HS-5 (cell line): ENCODE results near the gene RPRM.
"Not testable (repeated sequence)": the region's sequence is repeated elsewhere in the genome, so short reads cannot be mapped to it uniquely, and the experiment has no call there.

Experiments used
- DNase-seq: peaks from one replicate; pipeline ENCODE4 v3.0.0-alpha.2; 2012; ENCODE audit warnings: low read depth

Gene RPRM

DNA sequence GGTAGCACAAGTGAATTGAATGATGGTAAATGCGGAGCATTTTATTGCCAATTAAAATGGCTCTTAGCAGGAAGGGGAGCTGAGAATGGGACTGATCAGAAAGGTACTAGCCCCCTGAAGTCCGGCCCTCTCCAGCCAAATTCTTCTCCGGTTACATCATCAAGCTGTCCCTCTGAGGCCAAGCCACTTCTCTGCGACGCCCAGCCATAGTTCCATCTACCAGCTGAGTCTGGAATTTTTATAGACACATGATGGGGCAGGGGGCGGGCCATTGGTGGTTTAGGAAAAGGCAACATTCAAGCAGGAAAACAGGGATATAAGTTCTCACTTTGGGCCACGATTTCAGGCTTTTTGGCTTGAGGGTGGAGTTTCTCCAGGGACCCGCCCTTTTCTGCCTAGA lies 22.7 kb downstream of the RPRM start:
- no peak for DNase-seq

DNA sequence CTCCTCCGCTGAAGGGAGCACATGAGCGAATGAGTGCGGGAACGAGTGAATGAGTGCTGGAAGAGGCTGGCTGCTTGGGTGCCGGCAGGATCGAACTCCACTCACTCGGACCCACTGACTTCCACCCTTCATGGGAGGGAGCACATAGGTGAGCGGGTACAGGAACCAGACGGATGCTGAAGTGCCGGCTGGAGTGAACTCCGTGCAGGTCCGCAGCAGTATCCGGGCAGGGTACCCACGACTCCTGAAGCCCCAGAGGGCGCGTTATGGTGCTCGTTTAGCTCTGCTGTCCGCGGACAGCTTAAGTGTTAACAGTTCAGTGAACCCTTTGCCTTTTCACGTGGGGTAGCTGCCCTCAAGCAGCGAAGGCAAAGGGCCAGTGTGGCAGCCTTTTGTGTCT lies 23.2 kb downstream of the RPRM start:
- DNase-seq = no peak

DNA sequence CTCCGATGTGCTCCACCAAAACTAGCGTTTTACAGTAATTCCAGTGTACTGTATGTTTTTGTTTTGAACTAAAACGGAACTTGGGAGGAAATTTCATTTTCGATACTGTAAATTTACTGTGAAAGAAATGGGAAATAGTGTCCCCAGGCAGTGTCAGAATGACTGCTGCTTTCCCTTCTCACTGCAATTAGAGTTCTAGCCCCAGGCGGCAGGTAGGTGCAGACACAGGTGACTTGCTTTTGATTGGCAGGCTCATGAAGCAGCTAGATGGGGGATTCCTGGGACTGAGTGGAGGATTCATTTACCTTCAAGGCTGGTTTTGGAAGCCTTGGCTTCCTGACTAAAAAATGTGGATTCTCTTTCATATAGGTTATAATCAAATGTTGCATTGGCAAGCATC lies 27.0 kb downstream of the RPRM start:
- DNase-seq = no peak

DNA sequence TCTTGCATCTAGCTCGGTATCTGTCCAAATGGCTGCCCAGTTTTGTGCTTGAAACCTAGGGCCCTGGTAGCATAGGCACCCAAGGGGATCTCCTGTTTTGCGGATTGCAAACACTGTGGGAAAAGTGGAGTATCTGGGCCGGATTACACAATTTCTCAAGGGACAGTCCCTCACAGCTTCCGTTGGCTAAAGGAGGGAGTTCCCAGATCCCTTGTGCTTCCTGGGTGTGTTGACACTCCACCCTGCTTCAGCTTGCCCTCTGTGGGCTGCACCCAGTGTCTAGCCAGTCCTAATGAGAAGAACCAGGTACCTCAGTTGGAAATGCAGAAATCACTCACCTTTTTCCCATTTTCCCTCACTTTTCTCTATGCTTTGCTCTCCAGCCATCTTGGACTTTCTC lies 35.5 kb downstream of the RPRM start:
- DNase-seq = no peak

DNA sequence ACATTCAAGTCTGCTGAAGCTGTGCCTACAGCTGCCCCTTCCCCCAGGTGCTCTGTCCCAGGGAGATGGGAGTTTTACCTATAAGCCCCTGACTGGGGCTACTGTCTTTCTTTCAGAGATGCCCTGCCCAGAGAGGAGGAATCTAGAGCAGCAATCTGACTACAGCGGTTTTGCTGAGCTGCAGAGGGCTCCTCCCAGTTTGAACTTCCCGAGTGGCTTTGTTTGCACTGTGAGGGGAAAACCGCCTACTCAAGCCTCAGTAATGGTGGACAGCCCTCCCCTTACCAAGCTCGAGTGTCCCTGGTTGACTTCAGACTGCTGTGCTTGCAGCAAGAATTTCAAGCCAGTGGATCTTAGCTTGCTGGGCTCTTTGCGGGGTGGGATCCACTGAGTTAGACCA lies 35.9 kb downstream of the RPRM start:
- not testable (repeated sequence) for DNase-seq

DNA sequence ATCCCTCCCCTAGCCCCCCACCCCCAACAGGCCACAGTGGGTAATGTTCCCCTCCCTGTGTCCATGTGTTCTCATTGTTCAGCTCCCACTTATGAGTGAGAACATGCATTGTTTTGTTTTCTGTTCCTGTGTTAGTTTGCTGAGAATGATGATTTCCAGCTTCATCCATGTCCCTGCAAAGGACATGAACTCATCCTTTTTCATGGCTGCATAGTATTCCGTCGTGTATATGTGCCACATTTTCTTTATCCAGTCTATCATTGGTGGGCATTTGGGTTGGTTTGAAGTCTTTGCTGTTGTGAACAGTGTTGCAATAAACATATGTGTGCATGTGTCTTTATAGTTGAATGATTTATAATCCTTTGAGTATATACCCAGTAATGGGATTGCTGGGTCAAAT lies 38.5 kb downstream of the RPRM start:
- not testable (repeated sequence) for DNase-seq

DNA sequence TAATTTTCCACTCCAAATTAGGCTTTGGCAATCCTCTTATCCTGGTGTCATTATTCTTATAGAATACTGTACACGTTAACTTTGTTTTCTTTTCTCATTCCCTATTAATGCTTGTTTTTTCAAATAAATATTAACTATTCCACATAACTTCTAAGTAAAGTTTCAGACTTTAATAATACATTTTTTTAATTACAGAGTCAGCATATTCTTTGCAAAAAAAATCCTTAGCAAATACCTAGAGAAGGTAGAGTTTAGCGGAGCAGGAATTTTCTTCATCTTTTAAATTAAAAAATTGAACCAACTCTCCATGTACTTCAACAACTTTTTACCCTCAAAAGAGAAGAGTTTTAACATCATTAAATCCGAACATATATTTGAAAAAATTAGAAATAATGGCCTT lies 45.2 kb downstream of the RPRM start:
- no peak for DNase-seq

DNA sequence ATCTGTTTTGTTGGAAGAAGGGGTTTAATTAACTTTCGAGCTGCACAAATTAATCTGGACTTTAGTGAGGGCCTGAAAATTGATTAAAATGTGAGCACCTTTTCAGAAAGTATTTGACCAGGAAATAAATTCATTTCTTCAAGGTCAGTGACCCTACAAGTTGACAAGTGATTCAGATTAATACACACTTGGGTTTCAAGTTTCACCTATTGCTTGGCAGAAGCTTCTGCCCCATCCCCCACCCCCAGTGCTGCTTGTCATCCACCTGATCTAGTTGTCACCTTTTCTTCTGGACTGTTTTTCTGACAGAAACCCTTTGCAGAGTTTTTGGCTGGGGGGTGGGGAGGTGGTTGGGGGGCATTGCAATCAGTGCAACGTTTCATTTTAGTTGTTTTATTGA lies 46.2 kb downstream of the RPRM start:
- DNase-seq = no peak

DNA sequence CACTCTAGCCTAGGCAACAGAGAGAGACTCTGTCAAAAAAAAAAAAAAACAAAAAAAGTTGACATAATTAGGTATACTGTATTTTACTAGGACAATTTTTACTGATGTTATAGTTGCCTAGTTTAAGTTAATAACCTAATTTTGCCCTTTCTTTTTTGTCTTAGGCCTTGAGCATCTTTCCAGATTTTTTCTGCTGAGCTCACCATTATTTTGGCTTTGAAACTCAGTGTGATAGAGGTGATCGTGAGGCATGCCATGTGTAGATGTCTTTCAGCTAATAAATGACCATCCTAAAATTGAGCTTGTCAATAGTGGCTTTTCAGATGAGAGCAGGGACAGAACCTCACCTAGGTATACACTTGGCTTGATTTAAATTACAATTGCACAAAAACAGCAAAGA lies 47.4 kb downstream of the RPRM start:
- DNase-seq = no peak
